ENCODE results near the gene SRRD. TPM values are rescaled to one million over a fixed set of nuclear protein-coding genes. Genes with fewer than 3 reads are reported as not detected.

Gene SRRD
- total and polyA plus RNA-seq, 2 of the 13 experiments (the other 11 are each of a cell fraction or from before 2014, with no cell fraction given): 22.8 to 36.6 TPM

DNA sequence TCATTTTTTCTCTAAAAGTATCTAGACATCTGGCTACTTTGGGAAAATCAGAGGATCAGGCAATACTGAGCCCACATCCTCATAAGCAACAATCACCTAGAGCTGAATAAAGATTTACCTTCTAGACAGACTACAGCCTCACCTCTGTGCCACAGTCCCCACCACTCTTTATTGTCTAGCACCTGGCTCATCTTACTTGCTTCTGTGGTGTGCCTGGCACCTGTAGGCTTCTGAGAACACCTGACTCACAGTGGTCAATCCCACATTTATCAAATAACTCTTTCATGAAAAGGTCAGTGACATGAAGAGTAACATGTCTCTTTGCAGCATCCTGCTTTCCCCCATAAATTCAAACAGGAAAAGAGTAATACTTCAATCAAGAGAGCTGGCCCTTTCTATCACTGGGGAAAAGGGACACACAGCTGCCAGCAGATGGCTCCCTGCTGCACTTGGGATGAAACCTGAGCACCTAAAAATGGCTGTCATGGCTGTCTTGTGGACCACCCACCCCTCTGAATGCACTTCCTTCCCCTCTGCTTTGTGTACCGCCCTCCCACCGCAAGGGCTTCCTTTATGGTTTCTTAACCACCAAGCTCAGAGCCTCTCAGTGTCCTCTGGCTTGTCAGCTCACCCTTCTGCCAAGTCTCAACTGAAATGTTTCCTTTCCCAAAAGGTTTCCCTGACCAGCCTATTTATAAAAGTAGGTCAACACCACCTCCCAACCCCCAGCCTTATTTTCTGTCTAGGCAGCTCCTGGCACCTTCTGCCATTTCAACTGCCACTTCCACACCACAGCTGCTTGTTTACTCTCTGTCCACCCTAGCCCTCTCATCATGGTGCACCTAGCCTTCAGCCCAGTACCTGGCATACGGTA lies 19.2 kb downstream of the SRRD start:
- no peaks in the 10 kb centered on the region for H4K20me1 ChIP-seq (ENCODE audit: insufficient read depth, low read length)
- no peak overlapping the region for H3K4me2 ChIP-seq (ENCODE audit: low read depth, low read length)
- in situ Hi-C loops (cut with HindIII; ENCODE audit: extremely low pct_ligation_motif_present, low pct_unique_long_range_greater_than_20kb) (no loop called here), intact Hi-C loops (cut with micrococcal nuclease; ENCODE audit: unreplicated experiment) (no loop called here)
- 90% methylated on average over 3 of the region's 3 CpGs for WGBS (ENCODE audit: low lambda C conversion rate)
- H3K79me2 ChIP-seq (ENCODE audit: insufficient read depth, low read length): no peaks in the 10 kb centered on the region
- H3K27me3 ChIP-seq (ENCODE audit: control insufficient read depth in 1 of 2, insufficient read depth in 2 of 2, low read length in 2 of 2): no peaks in the 10 kb centered on the region
- H3K27ac ChIP-seq (ENCODE audit: extremely low read length, insufficient read depth, low read length): no peak overlapping the region
- peaks cover 27 to 75% of the 10 kb centered on the region in 2 experiments for H3K36me3 ChIP-seq (replicated peaks in 1 of 2; ENCODE audit: control insufficient read depth in 1 of 2, insufficient read depth in 2 of 2, low read length in 2 of 2)
- ChIA-PET CTCF (ENCODE audit: low intra/inter-chr PET ratio, low total read pairs) (no interaction called here), POLR2A (interaction anchor here (0.7 to 1.3 kb wide), 2 partner anchors 9 to 19 kb away, joined by 4 read pairs; partner anchors contain the start of genes HPS4, SRRD and TFIP11)
- ATAC-seq: peak; percentile 75
- H3K4me3 ChIP-seq (replicated peaks in 1 of 3; ENCODE audit: insufficient read depth in 1 of 3, low read depth in 2 of 3, low read length in 3 of 3): no peak overlapping the region
- H3K9me3 ChIP-seq (ENCODE audit: low read length): no peaks in the 10 kb centered on the region
- BruUV-seq (replicated peaks): no TSS peak
- H3K4me1 ChIP-seq (ENCODE audit: insufficient read depth, low read length): no peaks in the 10 kb centered on the region
- no peak for DNase-seq (ENCODE audit: low spot score)
- peak; percentile 70 for FAIRE-seq
- H3K9ac ChIP-seq (ENCODE audit: insufficient read depth, low read depth, low read length): no peak overlapping the region
- H2AFZ ChIP-seq (ENCODE audit: low read length): no peak overlapping the region
- TF ChIP-seq, protein P1, sequence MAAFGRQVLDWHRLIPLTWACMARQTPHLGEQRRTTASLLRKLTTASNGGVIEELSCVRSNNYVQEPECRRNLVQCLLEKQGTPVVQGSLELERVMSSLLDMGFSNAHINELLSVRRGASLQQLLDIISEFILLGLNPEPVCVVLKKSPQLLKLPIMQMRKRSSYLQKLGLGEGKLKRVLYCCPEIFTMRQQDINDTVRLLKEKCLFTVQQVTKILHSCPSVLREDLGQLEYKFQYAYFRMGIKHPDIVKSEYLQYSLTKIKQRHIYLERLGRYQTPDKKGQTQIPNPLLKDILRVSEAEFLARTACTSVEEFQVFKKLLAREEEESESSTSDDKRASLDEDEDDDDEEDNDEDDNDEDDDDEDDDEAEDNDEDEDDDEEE (CRISPR knock-in tag; IDR thresholded peaks at IDR 0.05): no peak
- TF ChIP-seq, protein P2, sequence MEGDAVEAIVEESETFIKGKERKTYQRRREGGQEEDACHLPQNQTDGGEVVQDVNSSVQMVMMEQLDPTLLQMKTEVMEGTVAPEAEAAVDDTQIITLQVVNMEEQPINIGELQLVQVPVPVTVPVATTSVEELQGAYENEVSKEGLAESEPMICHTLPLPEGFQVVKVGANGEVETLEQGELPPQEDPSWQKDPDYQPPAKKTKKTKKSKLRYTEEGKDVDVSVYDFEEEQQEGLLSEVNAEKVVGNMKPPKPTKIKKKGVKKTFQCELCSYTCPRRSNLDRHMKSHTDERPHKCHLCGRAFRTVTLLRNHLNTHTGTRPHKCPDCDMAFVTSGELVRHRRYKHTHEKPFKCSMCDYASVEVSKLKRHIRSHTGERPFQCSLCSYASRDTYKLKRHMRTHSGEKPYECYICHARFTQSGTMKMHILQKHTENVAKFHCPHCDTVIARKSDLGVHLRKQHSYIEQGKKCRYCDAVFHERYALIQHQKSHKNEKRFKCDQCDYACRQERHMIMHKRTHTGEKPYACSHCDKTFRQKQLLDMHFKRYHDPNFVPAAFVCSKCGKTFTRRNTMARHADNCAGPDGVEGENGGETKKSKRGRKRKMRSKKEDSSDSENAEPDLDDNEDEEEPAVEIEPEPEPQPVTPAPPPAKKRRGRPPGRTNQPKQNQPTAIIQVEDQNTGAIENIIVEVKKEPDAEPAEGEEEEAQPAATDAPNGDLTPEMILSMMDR (CRISPR knock-in tag; IDR thresholded peaks at IDR 0.05): peak; percentile 63
- TF ChIP-seq TRAFD1 (CRISPR knock-in tag; IDR thresholded peaks at IDR 0.05; ENCODE audit: borderline replicate concordance) (no peak), FOXA3 (CRISPR knock-in tag; IDR thresholded peaks at IDR 0.05) (no peak), MED1 (CRISPR knock-in tag; IDR thresholded peaks at IDR 0.05) (no peak), SMC3 (IDR thresholded peaks at IDR 0.05; ENCODE audit: low read length) (peak; percentile 70; the same call in 1 of the 2 replicates), SIX1 (CRISPR knock-in tag; IDR thresholded peaks at IDR 0.05; ENCODE audit: borderline replicate concordance) (peak; percentile 80; the same call in 1 of the 2 replicates), ZEB1 (IDR thresholded peaks at IDR 0.05; ENCODE audit: insufficient replicate concordance, low read depth) (no peak), ZNF138 (CRISPR knock-in tag; IDR thresholded peaks at IDR 0.05; ENCODE audit: low read depth) (no peak)
- TF ChIP-seq, protein P3, sequence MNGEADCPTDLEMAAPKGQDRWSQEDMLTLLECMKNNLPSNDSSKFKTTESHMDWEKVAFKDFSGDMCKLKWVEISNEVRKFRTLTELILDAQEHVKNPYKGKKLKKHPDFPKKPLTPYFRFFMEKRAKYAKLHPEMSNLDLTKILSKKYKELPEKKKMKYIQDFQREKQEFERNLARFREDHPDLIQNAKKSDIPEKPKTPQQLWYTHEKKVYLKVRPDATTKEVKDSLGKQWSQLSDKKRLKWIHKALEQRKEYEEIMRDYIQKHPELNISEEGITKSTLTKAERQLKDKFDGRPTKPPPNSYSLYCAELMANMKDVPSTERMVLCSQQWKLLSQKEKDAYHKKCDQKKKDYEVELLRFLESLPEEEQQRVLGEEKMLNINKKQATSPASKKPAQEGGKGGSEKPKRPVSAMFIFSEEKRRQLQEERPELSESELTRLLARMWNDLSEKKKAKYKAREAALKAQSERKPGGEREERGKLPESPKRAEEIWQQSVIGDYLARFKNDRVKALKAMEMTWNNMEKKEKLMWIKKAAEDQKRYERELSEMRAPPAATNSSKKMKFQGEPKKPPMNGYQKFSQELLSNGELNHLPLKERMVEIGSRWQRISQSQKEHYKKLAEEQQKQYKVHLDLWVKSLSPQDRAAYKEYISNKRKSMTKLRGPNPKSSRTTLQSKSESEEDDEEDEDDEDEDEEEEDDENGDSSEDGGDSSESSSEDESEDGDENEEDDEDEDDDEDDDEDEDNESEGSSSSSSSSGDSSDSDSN (CRISPR knock-in tag; IDR thresholded peaks at IDR 0.05): no peak
- TF ChIP-seq, protein P4, sequence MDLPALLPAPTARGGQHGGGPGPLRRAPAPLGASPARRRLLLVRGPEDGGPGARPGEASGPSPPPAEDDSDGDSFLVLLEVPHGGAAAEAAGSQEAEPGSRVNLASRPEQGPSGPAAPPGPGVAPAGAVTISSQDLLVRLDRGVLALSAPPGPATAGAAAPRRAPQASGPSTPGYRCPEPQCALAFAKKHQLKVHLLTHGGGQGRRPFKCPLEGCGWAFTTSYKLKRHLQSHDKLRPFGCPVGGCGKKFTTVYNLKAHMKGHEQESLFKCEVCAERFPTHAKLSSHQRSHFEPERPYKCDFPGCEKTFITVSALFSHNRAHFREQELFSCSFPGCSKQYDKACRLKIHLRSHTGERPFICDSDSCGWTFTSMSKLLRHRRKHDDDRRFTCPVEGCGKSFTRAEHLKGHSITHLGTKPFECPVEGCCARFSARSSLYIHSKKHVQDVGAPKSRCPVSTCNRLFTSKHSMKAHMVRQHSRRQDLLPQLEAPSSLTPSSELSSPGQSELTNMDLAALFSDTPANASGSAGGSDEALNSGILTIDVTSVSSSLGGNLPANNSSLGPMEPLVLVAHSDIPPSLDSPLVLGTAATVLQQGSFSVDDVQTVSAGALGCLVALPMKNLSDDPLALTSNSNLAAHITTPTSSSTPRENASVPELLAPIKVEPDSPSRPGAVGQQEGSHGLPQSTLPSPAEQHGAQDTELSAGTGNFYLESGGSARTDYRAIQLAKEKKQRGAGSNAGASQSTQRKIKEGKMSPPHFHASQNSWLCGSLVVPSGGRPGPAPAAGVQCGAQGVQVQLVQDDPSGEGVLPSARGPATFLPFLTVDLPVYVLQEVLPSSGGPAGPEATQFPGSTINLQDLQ (CRISPR knock-in tag; IDR thresholded peaks at IDR 0.05): no peak
- TF ChIP-seq, protein P5, sequence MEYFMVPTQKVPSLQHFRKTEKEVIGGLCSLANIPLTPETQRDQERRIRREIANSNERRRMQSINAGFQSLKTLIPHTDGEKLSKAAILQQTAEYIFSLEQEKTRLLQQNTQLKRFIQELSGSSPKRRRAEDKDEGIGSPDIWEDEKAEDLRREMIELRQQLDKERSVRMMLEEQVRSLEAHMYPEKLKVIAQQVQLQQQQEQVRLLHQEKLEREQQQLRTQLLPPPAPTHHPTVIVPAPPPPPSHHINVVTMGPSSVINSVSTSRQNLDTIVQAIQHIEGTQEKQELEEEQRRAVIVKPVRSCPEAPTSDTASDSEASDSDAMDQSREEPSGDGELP (IDR thresholded peaks at IDR 0.05; ENCODE audit: borderline replicate concordance, low read depth): no peak
